Neuronal stem cell (in vitro differentiated cells): ENCODE data around the gene FARS2.

Experiments used
- DNase-seq: peaks from one replicate; pipeline ENCODE4 v3.0.0-alpha.2; 2013; ENCODE audit warnings: low spot score
- H2AFZ ChIP-seq: one replicate; pipeline ENCODE4 v1.6.1; 2013; ENCODE audit warnings: mild to moderate bottlenecking, low read length, inconsistent platforms
- H2AK5ac ChIP-seq: 2 replicates; pipeline ENCODE4 v1.6.1; 2013; ENCODE audit warnings: low read depth, mild to moderate bottlenecking, inconsistent platforms, low read length, moderate library complexity, mixed read lengths
- H2BK120ac ChIP-seq: 2 replicates; pipeline ENCODE4 v1.6.1; 2013; ENCODE audit warnings: low read depth, mild to moderate bottlenecking, inconsistent platforms, low read length, moderate library complexity, mixed read lengths
- H2BK12ac ChIP-seq: one replicate; pipeline ENCODE4 v1.6.1; 2013; ENCODE audit warnings: low read length, inconsistent platforms
- H2BK15ac ChIP-seq: 2 replicates; pipeline ENCODE4 v1.6.1; 2013; ENCODE audit warnings: mild to moderate bottlenecking, low read length, inconsistent platforms, mixed read lengths
- H2BK5ac ChIP-seq: one replicate; pipeline ENCODE4 v1.6.1; 2013; ENCODE audit warnings: inconsistent platforms, mild to moderate bottlenecking, low read length, moderate library complexity
- H3K14ac ChIP-seq: one replicate; pipeline ENCODE4 v1.6.1; 2013; ENCODE audit warnings: low read length, inconsistent platforms
- H3K18ac ChIP-seq: 2 replicates; pipeline ENCODE4 v1.6.1; 2013; ENCODE audit warnings: low read length, inconsistent platforms
- H3K23ac ChIP-seq: 2 replicates; pipeline ENCODE4 v1.6.1; 2013; ENCODE audit warnings: low read depth, mild to moderate bottlenecking, mixed read lengths, low read length, inconsistent platforms; ENCODE audit not compliant: poor library complexity
- H3K27ac ChIP-seq: replicated peaks from 3 replicates; pipeline ENCODE4 v1.5.1; 2013; ENCODE audit warnings: low read length, inconsistent platforms
- H3K27me3 ChIP-seq, 3 experiments: 2 replicates each; pipeline ENCODE4 v1.6.1; 2013; ENCODE audit warnings: low read length in 3 of 3, mild to moderate bottlenecking in 2 of 3, inconsistent platforms in 1 of 3, low read depth in 1 of 3, mixed read lengths in 1 of 3, moderate library complexity in 1 of 3; ENCODE audit not compliant: control insufficient read depth in 3 of 3, insufficient read depth in 3 of 3
- H3K36me3 ChIP-seq, 2 donors: replicated peaks in 1 of 2; 2 replicates each; pipeline ENCODE4 v1.6.1; 2013; ENCODE audit warnings: low read length in 2 of 2; ENCODE audit not compliant: control insufficient read depth in 2 of 2, insufficient read depth in 2 of 2
- H3K4ac ChIP-seq: 2 replicates; pipeline ENCODE4 v1.6.1; 2013; ENCODE audit warnings: inconsistent platforms, mild to moderate bottlenecking, low read length, moderate library complexity
- H3K4me1 ChIP-seq, 2 donors: 1 replicate in 1 of 2; 2 replicates in 1 of 2; pipeline ENCODE4 v1.6.1; 2013; ENCODE audit warnings: low read length in 2 of 2, low read depth in 1 of 2; ENCODE audit not compliant: control insufficient read depth in 2 of 2, insufficient read depth in 1 of 2
- H3K4me2 ChIP-seq: one replicate; pipeline ENCODE4 v1.6.1; 2013; ENCODE audit warnings: mild to moderate bottlenecking, low read length, inconsistent platforms; ENCODE audit not compliant: insufficient read depth, poor library complexity, severe bottlenecking
- H3K4me3 ChIP-seq, 2 donors: 2 replicates each; pipeline ENCODE4 v1.5.1; 2013; ENCODE audit warnings: low read length in 2 of 2, mild to moderate bottlenecking in 2 of 2, inconsistent platforms in 1 of 2, moderate library complexity in 1 of 2
- H3K79me1 ChIP-seq: one replicate; pipeline ENCODE4 v1.6.1; 2013; ENCODE audit warnings: low read depth, mild to moderate bottlenecking, inconsistent platforms, low read length, moderate library complexity
- H3K9ac ChIP-seq: one replicate; pipeline ENCODE4 v1.6.1; 2013; ENCODE audit warnings: mild to moderate bottlenecking, low read depth, low read length, inconsistent platforms; ENCODE audit not compliant: poor library complexity
- H3K9me3 ChIP-seq, 2 donors: replicated peaks in 1 of 2; 2 replicates each; pipeline versions ENCODE3 to v1.6.1; 2013; ENCODE audit warnings: low read length in 2 of 2, mild to moderate bottlenecking in 2 of 2, inconsistent platforms in 1 of 2, low read depth in 1 of 2, mixed read lengths in 1 of 2, moderate library complexity in 1 of 2; ENCODE audit not compliant: control insufficient read depth in 2 of 2, insufficient read depth in 1 of 2
- H4K8ac ChIP-seq: one replicate; pipeline ENCODE4 v1.6.1; 2013; ENCODE audit warnings: low read depth, mild to moderate bottlenecking, inconsistent platforms, low read length, moderate library complexity
- H4K91ac ChIP-seq: one replicate; pipeline ENCODE4 v1.6.1; 2013; ENCODE audit warnings: low read length, low read depth, mild to moderate bottlenecking, inconsistent platforms; ENCODE audit not compliant: poor library complexity
- WGBS, 2 donors: extraction: QIAGEN DNeasy Blood & Tissue Kit; methylation state at CpG; one replicate each; pipeline ENCODE4 v1.1.7; 2013; ENCODE audit warnings: missing lambda C conversion rate in 2 of 2, mixed read lengths in 1 of 2; ENCODE audit not compliant: insufficient read length in 2 of 2, insufficient replicate concordance in 1 of 2; ENCODE audit errors: extremely low coverage in 2 of 2; 5-methylcytosine and 5-hydroxymethylcytosine counted together

Gene FARS2

DNA sequence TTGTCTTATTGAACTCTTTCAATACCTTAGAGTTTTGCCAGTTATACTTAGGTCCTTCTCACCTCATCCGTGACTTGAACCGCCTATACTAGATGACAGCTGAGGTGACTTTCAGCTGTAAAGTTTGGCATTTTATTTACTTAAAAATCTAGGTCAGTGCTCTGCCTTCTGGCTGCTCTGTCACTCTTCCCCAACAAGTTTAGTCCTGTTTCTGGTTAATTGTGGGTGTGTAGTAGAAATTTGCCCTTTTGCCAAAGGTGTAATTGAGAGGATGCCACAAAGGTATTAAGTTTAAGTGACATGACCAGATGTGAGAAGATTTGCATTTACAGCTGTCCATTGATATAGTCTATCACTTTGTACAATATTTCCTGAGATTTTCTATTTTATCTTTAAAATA lies 106.2 kb downstream of the FARS2 start:
- Histone ChIP-seq H3K14ac (no peak overlapping the region), H2AK5ac (no peak overlapping the region), H3K4me2 (no peak overlapping the region), H3K4me1 (peaks cover 0 to 1% of the 10 kb centered on the region in 2 donors), H3K27me3 (no peaks in the 10 kb centered on the region), H3K79me1 (no peaks in the 10 kb centered on the region), H2BK120ac (no peak overlapping the region), H3K36me3 (peaks cover 0 to 10% of the 10 kb centered on the region in 2 donors), H2BK15ac (no peak overlapping the region), H3K4ac (no peak overlapping the region), H3K23ac (no peak overlapping the region), H4K91ac (no peak overlapping the region), H3K27ac (no peak overlapping the region), H3K9ac (no peak overlapping the region), H2BK12ac (no peak overlapping the region), H3K18ac (no peak overlapping the region), H2AFZ (no peak overlapping the region), H3K4me3 (no peak overlapping the region), H4K8ac (no peak overlapping the region), H2BK5ac (no peak overlapping the region), H3K9me3 (no peaks in the 10 kb centered on the region)
- DNase-seq = no peak
- WGBS, 2 donors = no CpG with 5 or more reads among the region's 2 CpGs

DNA sequence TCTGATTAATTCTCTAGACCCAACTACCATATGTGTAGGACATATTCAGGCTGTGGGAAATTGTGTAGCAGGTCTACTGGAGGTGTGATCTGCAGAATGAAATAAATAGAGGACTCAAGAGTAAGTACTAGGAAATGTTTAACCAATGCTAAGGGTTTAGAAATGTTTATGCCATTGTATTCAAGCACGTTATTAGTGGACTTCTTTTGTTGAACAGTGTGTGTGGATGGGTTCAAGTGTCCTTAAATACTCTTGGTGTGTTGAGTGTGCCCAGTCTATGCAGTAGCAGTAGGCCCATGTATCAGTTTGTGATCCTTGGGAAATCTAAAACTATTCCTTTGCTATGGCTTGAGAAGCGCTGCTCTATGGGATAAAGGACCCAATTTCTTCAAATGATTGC lies 112.1 kb downstream of the FARS2 start:
- no peak for DNase-seq
- H2AFZ ChIP-seq = no peak overlapping the region

DNA sequence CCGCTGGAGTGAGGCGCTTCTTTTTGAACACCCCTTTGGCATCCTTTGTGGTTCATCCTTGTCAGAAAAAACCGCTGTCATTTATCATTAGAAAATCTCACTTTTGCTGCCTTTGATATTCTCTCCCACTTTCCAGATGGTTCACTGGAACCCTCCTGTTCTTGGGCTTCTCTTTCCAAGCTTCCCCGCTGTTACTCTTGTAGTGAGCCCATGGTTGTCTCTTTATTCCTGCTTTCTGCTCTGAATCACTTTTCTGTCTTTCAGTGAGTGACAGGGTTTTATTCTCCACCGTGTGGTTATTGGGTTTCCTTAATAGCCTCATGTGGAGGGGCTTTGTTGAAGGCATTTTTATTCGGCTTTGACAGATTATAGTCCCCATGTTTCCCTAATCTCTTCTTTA lies 117.0 kb downstream of the FARS2 start:
- H3K27ac ChIP-seq = peak overlapping the region; percentile 28
- DNase-seq = peak; percentile 15
- no peak overlapping the region for H2BK12ac ChIP-seq

More for the DNA sequence above, 112.1 kb downstream of the FARS2 start:
- H4K8ac ChIP-seq = no peak overlapping the region
- H3K9ac ChIP-seq = no peak overlapping the region
- peaks cover 0 to 9% of the 10 kb centered on the region in 2 donors for H3K36me3 ChIP-seq
- no peak overlapping the region for H2AK5ac ChIP-seq
- no peak overlapping the region for H2BK120ac ChIP-seq
- no CpG with 5 or more reads among the region's 2 CpGs for WGBS, 2 donors
- no peak overlapping the region for H4K91ac ChIP-seq
- no peak overlapping the region for H2BK12ac ChIP-seq
- no peaks in the 10 kb centered on the region for H3K79me1 ChIP-seq
- H3K4me1 ChIP-seq = peaks cover 2 to 4% of the 10 kb centered on the region in 2 donors
- no peaks in the 10 kb centered on the region for H3K9me3 ChIP-seq
- H3K4me3 ChIP-seq = no peak overlapping the region
- no peak overlapping the region for H3K4me2 ChIP-seq
- H3K23ac ChIP-seq = no peak overlapping the region
- H3K18ac ChIP-seq = no peak overlapping the region
- H2BK5ac ChIP-seq = no peak overlapping the region
- no peak overlapping the region for H3K27ac ChIP-seq
- H3K4ac ChIP-seq = no peak overlapping the region
- no peak overlapping the region for H2BK15ac ChIP-seq
- H3K14ac ChIP-seq = no peak overlapping the region
- no peaks in the 10 kb centered on the region for H3K27me3 ChIP-seq

DNA sequence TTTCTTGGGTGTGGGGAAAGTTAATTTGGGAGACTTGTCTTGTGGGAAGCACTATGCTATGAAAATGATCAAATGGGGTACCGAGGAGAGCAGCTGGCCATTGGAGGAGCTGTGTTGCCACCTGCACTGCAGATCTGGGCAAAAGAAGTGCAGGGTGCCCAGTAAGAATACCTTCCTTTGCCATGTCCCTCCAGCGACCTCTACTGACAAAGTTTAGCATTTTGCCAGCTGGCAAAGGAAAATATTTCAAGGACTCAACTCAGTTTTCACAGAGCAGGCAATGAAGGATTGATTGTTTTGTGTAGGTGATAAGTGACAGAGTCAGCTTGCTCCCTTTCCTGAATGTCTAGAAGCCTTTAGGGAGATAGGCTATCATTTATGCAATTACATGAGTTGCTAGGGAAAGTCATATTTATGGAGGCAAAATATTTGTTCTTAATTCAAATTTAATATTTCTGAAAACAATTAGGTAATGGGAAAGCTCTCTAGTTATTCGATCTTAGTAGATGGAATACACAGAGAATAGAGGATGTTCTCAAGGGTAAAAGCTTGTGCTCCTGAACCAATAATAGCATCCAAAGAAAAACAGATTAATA lies 118.4 kb downstream of the FARS2 start:
- Histone ChIP-seq H4K91ac (no peak overlapping the region), H2BK15ac (no peak overlapping the region), H2BK12ac (no peak overlapping the region), H3K23ac (no peak overlapping the region), H3K27ac (no peak overlapping the region), H3K9ac (no peak overlapping the region), H3K4me3 (no peak overlapping the region), H2BK5ac (no peak overlapping the region), H3K4me1 (peaks cover 2 to 10% of the 10 kb centered on the region in 2 donors), H3K9me3 (peaks cover 0 to 12% of the 10 kb centered on the region in 2 donors), H3K14ac (no peak overlapping the region), H2BK120ac (no peak overlapping the region), H3K79me1 (no peaks in the 10 kb centered on the region), H3K18ac (no peak overlapping the region), H2AFZ (no peak overlapping the region), H3K36me3 (no peaks in the 10 kb centered on the region), H3K4ac (no peak overlapping the region), H3K4me2 (no peak overlapping the region), H4K8ac (no peak overlapping the region), H3K27me3 (no peaks in the 10 kb centered on the region), H2AK5ac (no peak overlapping the region)
- DNase-seq = peak; percentile 14
- WGBS, 2 donors = no CpG with 5 or more reads among the region's 3 CpGs

More for the DNA sequence above, 117.0 kb downstream of the FARS2 start:
- Histone ChIP-seq H3K36me3 (no peaks in the 10 kb centered on the region), H2AFZ (peak overlapping the region; percentile 19), H3K4ac (no peak overlapping the region), H2BK15ac (no peak overlapping the region), H3K9me3 (peaks cover 0 to 12% of the 10 kb centered on the region in 2 donors), H3K27me3 (no peaks in the 10 kb centered on the region), H2AK5ac (no peak overlapping the region), H4K91ac (no peak overlapping the region), H2BK120ac (no peak overlapping the region), H3K9ac (no peak overlapping the region), H2BK5ac (no peak overlapping the region), H3K14ac (no peak overlapping the region), H3K4me1 (peaks cover 2 to 9% of the 10 kb centered on the region in 2 donors), H3K79me1 (no peaks in the 10 kb centered on the region), H3K4me2 (no peak overlapping the region), H3K18ac (no peak overlapping the region), H3K4me3 (no peak overlapping the region), H3K23ac (no peak overlapping the region), H4K8ac (no peak overlapping the region)
- no CpG with 5 or more reads among the region's 6 CpGs for WGBS, 2 donors
